GM18526 (cell line): ENCODE results near the gene RTF2.
A peak's percentile ranks its signal among the peaks of the same experiment; 100 is the strongest.

Source experiments
- POLR2A ChIP-seq: IDR thresholded peaks from 3 replicates; pipeline ENCODE4 v1.6.1; 2011; ENCODE audit not compliant: insufficient read length; ENCODE audit errors: extremely low read depth

Gene RTF2

GRCh38 chr20:56468316-56469076 lies at the start of gene RTF2:
TSS of gene RTF2 (plus strand) at chr20:56468627. CDS start at chr20:56468698, 71 bp downstream.
- peak; percentile 84 for TF ChIP-seq POLR2A

- TF ChIP-seq POLR2A = no peak
Observed at GRCh38 chr20:56420028-56420427, 48.4 kb upstream of the RTF2 start.

- TF ChIP-seq POLR2A = no peak
Observed at GRCh38 chr20:56420940-56421688, 47.3 kb upstream of the RTF2 start.

GRCh38 chr20:56422076-56422823 lies 46.2 kb upstream of the RTF2 start:
- no peak for TF ChIP-seq POLR2A

GRCh38 chr20:56422824-56423189 lies 45.6 kb upstream of the RTF2 start:
- no peak for TF ChIP-seq POLR2A

GRCh38 chr20:56423211-56423610 lies 45.2 kb upstream of the RTF2 start:
- TF ChIP-seq POLR2A = no peak

GRCh38 chr20:56423886-56424285 lies 44.5 kb upstream of the RTF2 start:
- no peak for TF ChIP-seq POLR2A

- no peak for TF ChIP-seq POLR2A
Observed at GRCh38 chr20:56424931-56425330, 43.5 kb upstream of the RTF2 start.

GRCh38 chr20:56426026-56426425 lies 42.4 kb upstream of the RTF2 start:
- TF ChIP-seq POLR2A = no peak

GRCh38 chr20:56426926-56427325 lies 41.5 kb upstream of the RTF2 start:
- no peak for TF ChIP-seq POLR2A

- TF ChIP-seq POLR2A = no peak
Observed at GRCh38 chr20:56427797-56428196, 40.6 kb upstream of the RTF2 start.

GRCh38 chr20:56428410-56428809 lies 40.0 kb upstream of the RTF2 start:
- TF ChIP-seq POLR2A = no peak

- TF ChIP-seq POLR2A = no peak
Observed at GRCh38 chr20:56428881-56429280, 39.5 kb upstream of the RTF2 start.

- TF ChIP-seq POLR2A = no peak
Observed at GRCh38 chr20:56429502-56429901, 38.9 kb upstream of the RTF2 start.

- no peak for TF ChIP-seq POLR2A
Observed at GRCh38 chr20:56429941-56430340, 38.5 kb upstream of the RTF2 start.

- TF ChIP-seq POLR2A = no peak
Observed at GRCh38 chr20:56430461-56430860, 38.0 kb upstream of the RTF2 start.
